ENCODE results near the gene FLT3LG. TPM values are rescaled to one million over a fixed set of nuclear protein-coding genes. Genes with fewer than 3 reads are reported as not detected.
A peak's percentile ranks its signal among the peaks of the same experiment; 100 is the strongest.

The FLT3LG gene
- total and polyA plus RNA-seq, 9 of the 15 experiments (the other 6 are each of a cell fraction or from before 2014, with no cell fraction given) = 0.31 to 6.4 (median 1.1) TPM

DNA sequence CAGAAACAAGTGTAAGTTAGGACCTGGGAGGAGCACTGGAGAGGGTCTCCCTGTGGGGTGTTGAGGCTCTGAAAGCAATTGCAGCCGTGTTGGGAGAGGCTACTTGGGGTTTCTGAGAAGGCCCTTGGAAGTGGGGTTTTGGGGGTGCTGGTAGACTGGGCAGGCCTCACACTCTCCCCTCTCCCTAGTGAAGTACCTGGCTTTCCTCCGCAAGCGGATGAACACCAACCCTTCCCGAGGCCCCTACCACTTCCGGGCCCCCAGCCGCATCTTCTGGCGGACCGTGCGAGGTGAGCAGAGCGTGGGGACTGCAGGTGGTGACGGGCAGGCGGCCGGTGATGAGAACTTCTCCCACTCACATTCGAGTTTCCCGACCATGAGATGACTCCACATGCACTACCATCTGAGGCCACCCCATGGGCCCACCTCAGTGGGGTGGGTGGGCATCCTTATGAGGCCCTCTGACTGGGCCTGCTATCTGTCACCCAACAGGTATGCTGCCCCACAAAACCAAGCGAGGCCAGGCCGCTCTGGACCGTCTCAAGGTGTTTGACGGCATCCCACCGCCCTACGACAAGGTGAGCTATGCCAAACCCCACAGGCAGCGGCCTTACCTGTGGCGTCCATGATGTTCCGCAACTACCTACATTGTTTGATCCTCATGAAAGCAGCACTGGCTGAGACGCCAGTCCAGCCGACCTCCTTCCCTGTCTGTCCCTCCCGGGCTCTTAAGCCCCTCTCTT, 16.4 kb downstream of the FLT3LG start:
- ATAC-seq = no peak
- WGBS (ENCODE audit: insufficient coverage, low coverage, missing lambda C conversion rate) = 85% methylated on average over 23 of the region's 27 CpGs
- peaks cover 19 to 30% of the 10 kb centered on the region in 2 experiments; a peak in 3 of 5 replicates for H3K4me1 ChIP-seq (replicated peaks in 1 of 2; ENCODE audit: control insufficient read depth in 2 of 2, insufficient read depth in 2 of 2, low read length in 2 of 2)
- no TSS peak for BruUV-seq (replicated peaks)
- no peak for FAIRE-seq
- intact Hi-C loops (cut with micrococcal nuclease) (no loop called here), in situ Hi-C loops (cut with MboI) (loop anchor here (10.0 kb wide), 1 partner anchor 384 kb away; the partner anchor contains the start of genes AKT1S1 and TBC1D17)
- peaks cover 49% of the 10 kb centered on the region for H3K79me2 ChIP-seq (ENCODE audit: control insufficient read depth, insufficient read depth, low read length)
- H3K4me3 ChIP-seq = peak overlapping the region; percentile 100
- DNase-seq (ENCODE audit: extremely low read depth in 1 of 4, low spot score in 3 of 4) = peak in 2 of 4 experiments; percentile 32 to 35
- H3K27me3 ChIP-seq (ENCODE audit: control insufficient read depth in 2 of 2, insufficient read depth in 2 of 2, low read length in 2 of 2) = no peaks in the 10 kb centered on the region
- H3K9me3 ChIP-seq (replicated peaks; ENCODE audit: control insufficient read depth, insufficient read depth, low read depth, low read length) = no peaks in the 10 kb centered on the region
- POLR2A ChIA-PET = interaction anchor here (0.6 to 1.4 kb wide), 2 partner anchors 43 to 880 kb away, joined by 3 to 4 read pairs; no protein-coding TSS in a partner anchor
- H3K27ac ChIP-seq (ENCODE audit: extremely low read depth, low read depth, low read length) = peak overlapping the region; percentile 99
- H3K4me2 ChIP-seq (ENCODE audit: insufficient read depth, low read length) = peak overlapping the region; percentile 95
- H3K9ac ChIP-seq (ENCODE audit: insufficient read depth in 1 of 2, low read depth in 2 of 2, low read length in 2 of 2) = peak overlapping the region; percentile 97 to 100
- H2AFZ ChIP-seq (ENCODE audit: low read depth, low read length) = no peak overlapping the region
- peaks cover 3% of the 10 kb centered on the region for H3K9me1 ChIP-seq (ENCODE audit: control insufficient read depth, insufficient read depth, low read length)
- CTCF ChIA-PET (ENCODE audit: low intra/inter-chr PET ratio) = no interaction called here
- peaks cover 30% of the 10 kb centered on the region for H4K20me1 ChIP-seq (replicated peaks; ENCODE audit: control insufficient read depth, insufficient read depth, low read length)
- peaks cover 53% of the 10 kb centered on the region for H3K36me3 ChIP-seq (ENCODE audit: control insufficient read depth, insufficient read depth, low read length)
- TF ChIP-seq ZNF668 (CRISPR knock-in tag; IDR thresholded peaks at IDR 0.05) (no peak), HLTF (IDR thresholded peaks at IDR 0.05) (no peak), HMG20A (CRISPR knock-in tag; conservative IDR thresholded peaks at IDR 0.05) (no peak), KDM4B (IDR thresholded peaks at IDR 0.05; ENCODE audit: borderline replicate concordance in 2 of 2, low read depth in 1 of 2) (no peak), RB1 (IDR thresholded peaks at IDR 0.05; ENCODE audit: low read depth) (no peak), PRPF4 (IDR thresholded peaks at IDR 0.05; ENCODE audit: insufficient read depth, low read depth, low read length, poor library complexity, severe bottlenecking) (peak; percentile 70), PCBP1 (IDR thresholded peaks at IDR 0.05; ENCODE audit: low read depth, low read length, poor library complexity, severe bottlenecking) (no peak), ZNF79 (CRISPR knock-in tag; IDR thresholded peaks at IDR 0.05; ENCODE audit: low read depth) (no peak), ZNF780A (CRISPR knock-in tag; IDR thresholded peaks at IDR 0.05) (no peak), SMARCA5 (IDR thresholded peaks at IDR 0.05) (no peak), HIVEP1 (CRISPR knock-in tag; IDR thresholded peaks at IDR 0.05) (no peak), HNRNPUL1 (IDR thresholded peaks at IDR 0.05; ENCODE audit: low read length) (no peak), BDP1 (IDR thresholded peaks at IDR 0.05; ENCODE audit: insufficient read depth, insufficient read length) (no peak), RBM25 (IDR thresholded peaks at IDR 0.05; ENCODE audit: low read depth, low read length, severe bottlenecking) (no peak), HCFC1 (IDR thresholded peaks at IDR 0.05; ENCODE audit: low read depth, low read length) (no peak), ILF3 (IDR thresholded peaks at IDR 0.05; ENCODE audit: borderline replicate concordance) (0 out of 2 replicates have a peak, but pooled peaks have one; percentile 51), PHB (CRISPR knock-in tag; IDR thresholded peaks at IDR 0.05) (no peak)
- TF ChIP-seq, protein P1, sequence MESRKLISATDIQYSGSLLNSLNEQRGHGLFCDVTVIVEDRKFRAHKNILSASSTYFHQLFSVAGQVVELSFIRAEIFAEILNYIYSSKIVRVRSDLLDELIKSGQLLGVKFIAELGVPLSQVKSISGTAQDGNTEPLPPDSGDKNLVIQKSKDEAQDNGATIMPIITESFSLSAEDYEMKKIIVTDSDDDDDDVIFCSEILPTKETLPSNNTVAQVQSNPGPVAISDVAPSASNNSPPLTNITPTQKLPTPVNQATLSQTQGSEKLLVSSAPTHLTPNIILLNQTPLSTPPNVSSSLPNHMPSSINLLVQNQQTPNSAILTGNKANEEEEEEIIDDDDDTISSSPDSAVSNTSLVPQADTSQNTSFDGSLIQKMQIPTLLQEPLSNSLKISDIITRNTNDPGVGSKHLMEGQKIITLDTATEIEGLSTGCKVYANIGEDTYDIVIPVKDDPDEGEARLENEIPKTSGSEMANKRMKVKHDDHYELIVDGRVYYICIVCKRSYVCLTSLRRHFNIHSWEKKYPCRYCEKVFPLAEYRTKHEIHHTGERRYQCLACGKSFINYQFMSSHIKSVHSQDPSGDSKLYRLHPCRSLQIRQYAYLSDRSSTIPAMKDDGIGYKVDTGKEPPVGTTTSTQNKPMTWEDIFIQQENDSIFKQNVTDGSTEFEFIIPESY (CRISPR knock-in tag; IDR thresholded peaks at IDR 0.05) = peak; percentile 46
- TF ChIP-seq, protein P2, sequence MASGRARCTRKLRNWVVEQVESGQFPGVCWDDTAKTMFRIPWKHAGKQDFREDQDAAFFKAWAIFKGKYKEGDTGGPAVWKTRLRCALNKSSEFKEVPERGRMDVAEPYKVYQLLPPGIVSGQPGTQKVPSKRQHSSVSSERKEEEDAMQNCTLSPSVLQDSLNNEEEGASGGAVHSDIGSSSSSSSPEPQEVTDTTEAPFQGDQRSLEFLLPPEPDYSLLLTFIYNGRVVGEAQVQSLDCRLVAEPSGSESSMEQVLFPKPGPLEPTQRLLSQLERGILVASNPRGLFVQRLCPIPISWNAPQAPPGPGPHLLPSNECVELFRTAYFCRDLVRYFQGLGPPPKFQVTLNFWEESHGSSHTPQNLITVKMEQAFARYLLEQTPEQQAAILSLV (tag; IDR thresholded peaks at IDR 0.05) = no peak
- TF ChIP-seq, protein P3, sequence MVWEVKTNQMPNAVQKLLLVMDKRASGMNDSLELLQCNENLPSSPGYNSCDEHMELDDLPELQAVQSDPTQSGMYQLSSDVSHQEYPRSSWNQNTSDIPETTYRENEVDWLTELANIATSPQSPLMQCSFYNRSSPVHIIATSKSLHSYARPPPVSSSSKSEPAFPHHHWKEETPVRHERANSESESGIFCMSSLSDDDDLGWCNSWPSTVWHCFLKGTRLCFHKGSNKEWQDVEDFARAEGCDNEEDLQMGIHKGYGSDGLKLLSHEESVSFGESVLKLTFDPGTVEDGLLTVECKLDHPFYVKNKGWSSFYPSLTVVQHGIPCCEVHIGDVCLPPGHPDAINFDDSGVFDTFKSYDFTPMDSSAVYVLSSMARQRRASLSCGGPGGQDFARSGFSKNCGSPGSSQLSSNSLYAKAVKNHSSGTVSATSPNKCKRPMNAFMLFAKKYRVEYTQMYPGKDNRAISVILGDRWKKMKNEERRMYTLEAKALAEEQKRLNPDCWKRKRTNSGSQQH (CRISPR knock-in tag; IDR thresholded peaks at IDR 0.05) = no peak
